ENCODE results near the gene TCEA2. TPM values are rescaled to one million over a fixed set of nuclear protein-coding genes. Genes with fewer than 3 reads are reported as not detected.

The TCEA2 gene
- total and polyA plus RNA-seq, 2 of the 13 experiments (the other 11 are each of a cell fraction or from before 2014, with no cell fraction given) = 28.1 to 33.7 TPM

DNA sequence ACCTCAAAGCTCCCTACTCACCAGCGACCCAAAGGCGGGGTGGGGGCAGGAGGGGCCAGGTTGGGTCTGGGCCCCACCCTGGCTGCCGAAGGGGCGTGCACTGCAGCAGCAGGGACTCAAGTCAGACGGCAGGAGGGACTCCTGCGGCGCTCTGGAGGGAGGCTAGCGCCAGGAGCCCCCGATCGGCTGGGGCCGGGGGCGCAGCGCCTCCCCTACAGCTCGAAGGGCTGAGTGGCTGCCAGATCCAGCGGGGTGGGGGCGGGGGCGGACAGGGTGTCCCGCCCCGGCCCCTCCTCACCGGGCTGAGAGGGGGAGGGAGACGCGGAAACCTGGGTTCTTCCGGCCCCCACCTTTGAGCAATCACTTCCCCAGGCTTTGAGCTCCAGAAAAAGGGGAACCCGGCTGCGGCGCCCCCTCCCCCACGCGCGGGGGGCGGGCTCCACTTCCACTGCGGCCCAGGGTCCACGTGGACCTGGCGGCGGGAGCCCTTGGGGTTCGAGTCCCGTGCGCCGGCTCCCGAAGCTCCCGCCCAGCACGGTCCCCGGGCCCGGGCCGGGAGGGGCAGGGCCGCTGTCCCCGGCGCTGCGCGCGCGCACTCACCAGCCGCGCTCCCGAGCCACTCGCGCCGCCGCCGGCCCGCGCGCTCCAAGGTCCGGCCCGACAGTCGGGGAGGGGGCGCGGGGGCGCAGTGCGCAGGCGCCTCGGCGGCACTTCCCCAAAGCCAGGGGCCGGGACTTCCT, 16.4 kb downstream of the TCEA2 start, which contains the start of gene RGS19 (continued):
- TF ChIP-seq, protein P1, sequence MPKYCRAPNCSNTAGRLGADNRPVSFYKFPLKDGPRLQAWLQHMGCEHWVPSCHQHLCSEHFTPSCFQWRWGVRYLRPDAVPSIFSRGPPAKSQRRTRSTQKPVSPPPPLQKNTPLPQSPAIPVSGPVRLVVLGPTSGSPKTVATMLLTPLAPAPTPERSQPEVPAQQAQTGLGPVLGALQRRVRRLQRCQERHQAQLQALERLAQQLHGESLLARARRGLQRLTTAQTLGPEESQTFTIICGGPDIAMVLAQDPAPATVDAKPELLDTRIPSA (CRISPR knock-in tag; IDR thresholded peaks at IDR 0.05; ENCODE audit: borderline replicate concordance) = peak; percentile 80; the same call in 1 of the 2 replicates
- TF ChIP-seq AGO1 (IDR thresholded peaks at IDR 0.05; ENCODE audit: low read depth, low read length, poor library complexity, severe bottlenecking) (peak; percentile 49), FOSL2 (CRISPR knock-in tag; IDR thresholded peaks at IDR 0.05) (0 out of 2 replicates have a peak, but pooled peaks have one; percentile 14), SMAD9 (CRISPR knock-in tag; IDR thresholded peaks at IDR 0.05) (no peak), ZNF567 (CRISPR knock-in tag; IDR thresholded peaks at IDR 0.05; ENCODE audit: borderline replicate concordance) (0 out of 2 replicates have a peak, but pooled peaks have one; percentile 73), HMG20B (CRISPR knock-in tag; conservative IDR thresholded peaks at IDR 0.05) (0 out of 2 replicates have a peak, but pooled peaks have one; percentile 7), PITX1 (CRISPR knock-in tag; IDR thresholded peaks at IDR 0.05) (peak; percentile 24; the same call in 1 of the 2 replicates), KDM1A (CRISPR knock-in tag; IDR thresholded peaks at IDR 0.05) (peak; percentile 83; the same call in 1 of the 2 replicates), ZFX (CRISPR knock-in tag; IDR thresholded peaks at IDR 0.05; ENCODE audit: low read depth) (peak; percentile 48; the same call in 1 of the 2 replicates), ZNF441 (CRISPR knock-in tag; IDR thresholded peaks at IDR 0.05; ENCODE audit: borderline replicate concordance) (peak; percentile 28; the same call in 1 of the 2 replicates), ZNF33B (CRISPR knock-in tag; IDR thresholded peaks at IDR 0.05) (0 out of 2 replicates have a peak, but pooled peaks have one; percentile 47)
- TF ChIP-seq, protein P2, sequence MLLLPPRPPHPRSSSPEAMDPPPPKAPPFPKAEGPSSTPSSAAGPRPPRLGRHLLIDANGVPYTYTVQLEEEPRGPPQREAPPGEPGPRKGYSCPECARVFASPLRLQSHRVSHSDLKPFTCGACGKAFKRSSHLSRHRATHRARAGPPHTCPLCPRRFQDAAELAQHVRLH (CRISPR knock-in tag; IDR thresholded peaks at IDR 0.05; ENCODE audit: borderline replicate concordance, low read depth) = 0 out of 2 replicates have a peak, but pooled peaks have one; percentile 26
- TF ChIP-seq, protein P3, sequence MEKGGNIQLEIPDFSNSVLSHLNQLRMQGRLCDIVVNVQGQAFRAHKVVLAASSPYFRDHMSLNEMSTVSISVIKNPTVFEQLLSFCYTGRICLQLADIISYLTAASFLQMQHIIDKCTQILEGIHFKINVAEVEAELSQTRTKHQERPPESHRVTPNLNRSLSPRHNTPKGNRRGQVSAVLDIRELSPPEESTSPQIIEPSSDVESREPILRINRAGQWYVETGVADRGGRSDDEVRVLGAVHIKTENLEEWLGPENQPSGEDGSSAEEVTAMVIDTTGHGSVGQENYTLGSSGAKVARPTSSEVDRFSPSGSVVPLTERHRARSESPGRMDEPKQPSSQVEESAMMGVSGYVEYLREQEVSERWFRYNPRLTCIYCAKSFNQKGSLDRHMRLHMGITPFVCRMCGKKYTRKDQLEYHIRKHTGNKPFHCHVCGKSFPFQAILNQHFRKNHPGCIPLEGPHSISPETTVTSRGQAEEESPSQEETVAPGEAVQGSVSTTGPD (CRISPR knock-in tag; IDR thresholded peaks at IDR 0.05) = no peak
- TF ChIP-seq, protein P4, sequence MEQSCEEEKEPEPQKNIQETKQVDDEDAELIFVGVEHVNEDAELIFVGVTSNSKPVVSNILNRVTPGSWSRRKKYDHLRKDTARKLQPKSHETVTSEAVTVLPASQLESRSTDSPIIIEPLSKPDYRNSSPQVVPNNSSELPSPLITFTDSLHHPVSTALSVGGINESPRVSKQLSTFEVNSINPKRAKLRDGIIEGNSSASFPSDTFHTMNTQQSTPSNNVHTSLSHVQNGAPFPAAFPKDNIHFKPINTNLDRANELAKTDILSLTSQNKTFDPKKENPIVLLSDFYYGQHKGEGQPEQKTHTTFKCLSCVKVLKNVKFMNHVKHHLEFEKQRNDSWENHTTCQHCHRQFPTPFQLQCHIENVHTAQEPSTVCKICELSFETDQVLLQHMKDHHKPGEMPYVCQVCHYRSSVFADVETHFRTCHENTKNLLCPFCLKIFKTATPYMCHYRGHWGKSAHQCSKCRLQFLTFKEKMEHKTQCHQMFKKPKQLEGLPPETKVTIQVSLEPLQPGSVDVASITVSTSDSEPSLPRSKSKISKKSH (CRISPR knock-in tag; IDR thresholded peaks at IDR 0.05; ENCODE audit: borderline replicate concordance) = peak; percentile 84
- TF ChIP-seq, protein P5, sequence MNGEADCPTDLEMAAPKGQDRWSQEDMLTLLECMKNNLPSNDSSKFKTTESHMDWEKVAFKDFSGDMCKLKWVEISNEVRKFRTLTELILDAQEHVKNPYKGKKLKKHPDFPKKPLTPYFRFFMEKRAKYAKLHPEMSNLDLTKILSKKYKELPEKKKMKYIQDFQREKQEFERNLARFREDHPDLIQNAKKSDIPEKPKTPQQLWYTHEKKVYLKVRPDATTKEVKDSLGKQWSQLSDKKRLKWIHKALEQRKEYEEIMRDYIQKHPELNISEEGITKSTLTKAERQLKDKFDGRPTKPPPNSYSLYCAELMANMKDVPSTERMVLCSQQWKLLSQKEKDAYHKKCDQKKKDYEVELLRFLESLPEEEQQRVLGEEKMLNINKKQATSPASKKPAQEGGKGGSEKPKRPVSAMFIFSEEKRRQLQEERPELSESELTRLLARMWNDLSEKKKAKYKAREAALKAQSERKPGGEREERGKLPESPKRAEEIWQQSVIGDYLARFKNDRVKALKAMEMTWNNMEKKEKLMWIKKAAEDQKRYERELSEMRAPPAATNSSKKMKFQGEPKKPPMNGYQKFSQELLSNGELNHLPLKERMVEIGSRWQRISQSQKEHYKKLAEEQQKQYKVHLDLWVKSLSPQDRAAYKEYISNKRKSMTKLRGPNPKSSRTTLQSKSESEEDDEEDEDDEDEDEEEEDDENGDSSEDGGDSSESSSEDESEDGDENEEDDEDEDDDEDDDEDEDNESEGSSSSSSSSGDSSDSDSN (CRISPR knock-in tag; IDR thresholded peaks at IDR 0.05) = peak; percentile 35
- TF ChIP-seq, protein P6, sequence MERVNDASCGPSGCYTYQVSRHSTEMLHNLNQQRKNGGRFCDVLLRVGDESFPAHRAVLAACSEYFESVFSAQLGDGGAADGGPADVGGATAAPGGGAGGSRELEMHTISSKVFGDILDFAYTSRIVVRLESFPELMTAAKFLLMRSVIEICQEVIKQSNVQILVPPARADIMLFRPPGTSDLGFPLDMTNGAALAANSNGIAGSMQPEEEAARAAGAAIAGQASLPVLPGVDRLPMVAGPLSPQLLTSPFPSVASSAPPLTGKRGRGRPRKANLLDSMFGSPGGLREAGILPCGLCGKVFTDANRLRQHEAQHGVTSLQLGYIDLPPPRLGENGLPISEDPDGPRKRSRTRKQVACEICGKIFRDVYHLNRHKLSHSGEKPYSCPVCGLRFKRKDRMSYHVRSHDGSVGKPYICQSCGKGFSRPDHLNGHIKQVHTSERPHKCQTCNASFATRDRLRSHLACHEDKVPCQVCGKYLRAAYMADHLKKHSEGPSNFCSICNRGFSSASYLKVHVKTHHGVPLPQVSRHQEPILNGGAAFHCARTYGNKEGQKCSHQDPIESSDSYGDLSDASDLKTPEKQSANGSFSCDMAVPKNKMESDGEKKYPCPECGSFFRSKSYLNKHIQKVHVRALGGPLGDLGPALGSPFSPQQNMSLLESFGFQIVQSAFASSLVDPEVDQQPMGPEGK (CRISPR knock-in tag; IDR thresholded peaks at IDR 0.05) = peak; percentile 95
- TF ChIP-seq, protein P7, sequence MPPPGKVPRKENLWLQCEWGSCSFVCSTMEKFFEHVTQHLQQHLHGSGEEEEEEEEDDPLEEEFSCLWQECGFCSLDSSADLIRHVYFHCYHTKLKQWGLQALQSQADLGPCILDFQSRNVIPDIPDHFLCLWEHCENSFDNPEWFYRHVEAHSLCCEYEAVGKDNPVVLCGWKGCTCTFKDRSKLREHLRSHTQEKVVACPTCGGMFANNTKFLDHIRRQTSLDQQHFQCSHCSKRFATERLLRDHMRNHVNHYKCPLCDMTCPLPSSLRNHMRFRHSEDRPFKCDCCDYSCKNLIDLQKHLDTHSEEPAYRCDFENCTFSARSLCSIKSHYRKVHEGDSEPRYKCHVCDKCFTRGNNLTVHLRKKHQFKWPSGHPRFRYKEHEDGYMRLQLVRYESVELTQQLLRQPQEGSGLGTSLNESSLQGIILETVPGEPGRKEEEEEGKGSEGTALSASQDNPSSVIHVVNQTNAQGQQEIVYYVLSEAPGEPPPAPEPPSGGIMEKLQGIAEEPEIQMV (CRISPR knock-in tag; IDR thresholded peaks at IDR 0.05; ENCODE audit: low read depth) = peak; percentile 45; the same call in 1 of the 2 replicates
